Measurements from ENCODE around the gene HOXD8.

- TF ChIP-seq HDAC2 (IDR thresholded peaks at IDR 0.05; ENCODE audit: borderline replicate concordance in 1 of 2, low read depth in 2 of 2, low read length in 2 of 2) (no peak), EP300 (IDR thresholded peaks at IDR 0.05; ENCODE audit: borderline replicate concordance in 1 of 2, low read depth in 2 of 2, low read length in 2 of 2) (no peak), POLR2A (IDR thresholded peaks at IDR 0.05; ENCODE audit: control extremely low read depth in 1 of 2, low read depth in 2 of 2, low read length in 2 of 2) (no peak), CBX5 (IDR thresholded peaks at IDR 0.05; ENCODE audit: low read depth, low read length) (no peak), TAF1 (IDR thresholded peaks at IDR 0.05; ENCODE audit: low read depth, low read length) (no peak)
- TF ChIP-seq, protein P1, sequence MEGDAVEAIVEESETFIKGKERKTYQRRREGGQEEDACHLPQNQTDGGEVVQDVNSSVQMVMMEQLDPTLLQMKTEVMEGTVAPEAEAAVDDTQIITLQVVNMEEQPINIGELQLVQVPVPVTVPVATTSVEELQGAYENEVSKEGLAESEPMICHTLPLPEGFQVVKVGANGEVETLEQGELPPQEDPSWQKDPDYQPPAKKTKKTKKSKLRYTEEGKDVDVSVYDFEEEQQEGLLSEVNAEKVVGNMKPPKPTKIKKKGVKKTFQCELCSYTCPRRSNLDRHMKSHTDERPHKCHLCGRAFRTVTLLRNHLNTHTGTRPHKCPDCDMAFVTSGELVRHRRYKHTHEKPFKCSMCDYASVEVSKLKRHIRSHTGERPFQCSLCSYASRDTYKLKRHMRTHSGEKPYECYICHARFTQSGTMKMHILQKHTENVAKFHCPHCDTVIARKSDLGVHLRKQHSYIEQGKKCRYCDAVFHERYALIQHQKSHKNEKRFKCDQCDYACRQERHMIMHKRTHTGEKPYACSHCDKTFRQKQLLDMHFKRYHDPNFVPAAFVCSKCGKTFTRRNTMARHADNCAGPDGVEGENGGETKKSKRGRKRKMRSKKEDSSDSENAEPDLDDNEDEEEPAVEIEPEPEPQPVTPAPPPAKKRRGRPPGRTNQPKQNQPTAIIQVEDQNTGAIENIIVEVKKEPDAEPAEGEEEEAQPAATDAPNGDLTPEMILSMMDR (IDR thresholded peaks at IDR 0.05; ENCODE audit: control extremely low read depth in 1 of 3, insufficient read depth in 1 of 3, low read depth in 1 of 3, low read length in 3 of 3): no peak
- TF ChIP-seq, protein P2, sequence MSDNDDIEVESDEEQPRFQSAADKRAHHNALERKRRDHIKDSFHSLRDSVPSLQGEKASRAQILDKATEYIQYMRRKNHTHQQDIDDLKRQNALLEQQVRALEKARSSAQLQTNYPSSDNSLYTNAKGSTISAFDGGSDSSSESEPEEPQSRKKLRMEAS (IDR thresholded peaks at IDR 0.05): no peak
Measured at GRCh38 chr2:176178757-176179295, 49.3 kb downstream of the HOXD8 start.
